Measurements from ENCODE around the gene TDRD5.

The TDRD5 gene

GRCh38 chr1:179587336-179587735 is 4.3 kb upstream of the TDRD5 start:
- no peak overlapping the region for H3K18ac ChIP-seq (ENCODE audit: low read depth in 1 of 2, low read length in 2 of 2)
- no peak overlapping the region for H4K8ac ChIP-seq (ENCODE audit: low read length)
- peaks cover 44 to 65% of the 10 kb centered on the region in 2 experiments for H3K27me3 ChIP-seq (ENCODE audit: control insufficient read depth in 1 of 2, insufficient read depth in 1 of 2, low read length in 2 of 2)
- no peak overlapping the region for H3K4ac ChIP-seq (ENCODE audit: low read depth in 1 of 2, low read length in 2 of 2)
- DNase-seq = no peak
- 85% methylated on average over 6 of the region's 6 CpGs for WGBS
- no peak overlapping the region for H3K27ac ChIP-seq (ENCODE audit: low read length, poor library complexity, severe bottlenecking)
- H3K4me3 ChIP-seq (ENCODE audit: insufficient read depth in 1 of 2, low read depth in 1 of 2, low read length in 2 of 2) = no peak overlapping the region
- H2BK120ac ChIP-seq (ENCODE audit: low read depth, low read length) = no peak overlapping the region
- no peak overlapping the region for H3K23ac ChIP-seq (ENCODE audit: low read length in 2 of 2)
- H2AK5ac ChIP-seq (ENCODE audit: low read length, severe bottlenecking) = no peak overlapping the region
- peaks cover 13% of the 10 kb centered on the region for H3K4me1 ChIP-seq (ENCODE audit: control insufficient read depth, insufficient read depth, low read depth, low read length)
- H3K9me3 ChIP-seq (ENCODE audit: control insufficient read depth, low read length) = no peaks in the 10 kb centered on the region
- no peak overlapping the region for H2BK5ac ChIP-seq (ENCODE audit: low read depth, low read length, poor library complexity, severe bottlenecking)
- H3K4me2 ChIP-seq (ENCODE audit: low read length, poor library complexity, severe bottlenecking) = no peak overlapping the region
- H4K91ac ChIP-seq (ENCODE audit: low read length) = no peak overlapping the region
- no peaks in the 10 kb centered on the region for H3K36me3 ChIP-seq (ENCODE audit: control insufficient read depth in 1 of 2, insufficient read depth in 2 of 2, low read depth in 1 of 2, low read length in 2 of 2)
- H2BK12ac ChIP-seq (ENCODE audit: low read length in 2 of 2) = no peak overlapping the region
- H3K14ac ChIP-seq (ENCODE audit: low read length in 2 of 2) = no peak overlapping the region
- H2AFZ ChIP-seq (ENCODE audit: low read depth, low read length) = no peak overlapping the region
- no peak overlapping the region for H2BK15ac ChIP-seq (ENCODE audit: low read depth, poor library complexity, severe bottlenecking)
- no peak overlapping the region for H3K9ac ChIP-seq (ENCODE audit: low read length)
- H3K79me1 ChIP-seq (replicated peaks; ENCODE audit: low read length, poor library complexity, severe bottlenecking) = no peaks in the 10 kb centered on the region

GRCh38 chr1:179588425-179589024 is 3.1 kb upstream of the TDRD5 start:
- no peak overlapping the region for H4K8ac ChIP-seq (ENCODE audit: low read length)
- H4K91ac ChIP-seq (ENCODE audit: low read length) = peak overlapping the region; percentile 28
- no peak overlapping the region for H2BK120ac ChIP-seq (ENCODE audit: low read depth, low read length)
- no peak overlapping the region for H2AFZ ChIP-seq (ENCODE audit: low read depth, low read length)
- no peak overlapping the region for H2BK15ac ChIP-seq (ENCODE audit: low read depth, poor library complexity, severe bottlenecking)
- H2BK5ac ChIP-seq (ENCODE audit: low read depth, low read length, poor library complexity, severe bottlenecking) = no peak overlapping the region
- WGBS = 89% methylated on average over 18 of the region's 18 CpGs
- no peaks in the 10 kb centered on the region for H3K36me3 ChIP-seq (ENCODE audit: control insufficient read depth in 1 of 2, insufficient read depth in 2 of 2, low read depth in 1 of 2, low read length in 2 of 2)
- no peak overlapping the region for H2BK12ac ChIP-seq (ENCODE audit: low read length in 2 of 2)
- no peak overlapping the region for H2AK5ac ChIP-seq (ENCODE audit: low read length, severe bottlenecking)
- H3K27ac ChIP-seq (ENCODE audit: low read length, poor library complexity, severe bottlenecking) = no peak overlapping the region
- H3K27me3 ChIP-seq (ENCODE audit: control insufficient read depth in 1 of 2, insufficient read depth in 1 of 2, low read length in 2 of 2) = peaks cover 53 to 71% of the 10 kb centered on the region in 2 experiments
- H3K14ac ChIP-seq (ENCODE audit: low read length in 2 of 2) = no peak overlapping the region
- no peak overlapping the region for H3K23ac ChIP-seq (ENCODE audit: low read length in 2 of 2)
- H3K4me3 ChIP-seq (ENCODE audit: insufficient read depth in 1 of 2, low read depth in 1 of 2, low read length in 2 of 2) = no peak overlapping the region
- H3K79me1 ChIP-seq (replicated peaks; ENCODE audit: low read length, poor library complexity, severe bottlenecking) = no peaks in the 10 kb centered on the region
- no peak overlapping the region for H3K18ac ChIP-seq (ENCODE audit: low read depth in 1 of 2, low read length in 2 of 2)
- H3K4ac ChIP-seq (ENCODE audit: low read depth in 1 of 2, low read length in 2 of 2) = no peak overlapping the region
- no peak overlapping the region for H3K4me2 ChIP-seq (ENCODE audit: low read length, poor library complexity, severe bottlenecking)
- peaks cover 13% of the 10 kb centered on the region for H3K4me1 ChIP-seq (ENCODE audit: control insufficient read depth, insufficient read depth, low read depth, low read length)
- no peaks in the 10 kb centered on the region for H3K9me3 ChIP-seq (ENCODE audit: control insufficient read depth, low read length)
- DNase-seq = no peak
- H3K9ac ChIP-seq (ENCODE audit: low read length) = no peak overlapping the region

DNA sequence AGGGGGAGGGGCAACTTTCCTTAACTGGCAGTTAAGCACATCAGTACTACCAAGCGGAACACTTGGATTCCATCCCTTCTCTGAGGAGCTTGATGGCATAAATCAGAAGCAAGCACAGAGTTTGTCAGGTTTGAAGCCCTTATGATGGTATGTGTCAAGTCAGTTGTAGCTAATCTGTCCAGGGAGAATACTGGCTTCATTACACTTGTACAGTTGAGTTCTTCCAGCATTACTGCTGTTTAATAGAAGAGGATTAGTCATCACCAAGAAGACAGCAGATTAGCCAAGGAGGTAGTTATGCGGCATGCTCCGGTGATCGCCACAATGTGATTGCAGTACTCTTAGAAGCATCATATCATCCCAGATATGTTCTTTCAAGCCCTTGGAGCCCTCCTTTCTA is 2.1 kb upstream of the TDRD5 start:
- peaks cover 51 to 76% of the 10 kb centered on the region in 2 experiments for H3K27me3 ChIP-seq (ENCODE audit: control insufficient read depth in 1 of 2, insufficient read depth in 1 of 2, low read length in 2 of 2)
- no peak overlapping the region for H3K4ac ChIP-seq (ENCODE audit: low read depth in 1 of 2, low read length in 2 of 2)
- H4K91ac ChIP-seq (ENCODE audit: low read length) = no peak overlapping the region
- H4K8ac ChIP-seq (ENCODE audit: low read length) = no peak overlapping the region
- H2BK5ac ChIP-seq (ENCODE audit: low read depth, low read length, poor library complexity, severe bottlenecking) = no peak overlapping the region
- 100% methylated on average over 4 of the region's 4 CpGs for WGBS
- peaks cover 13% of the 10 kb centered on the region for H3K4me1 ChIP-seq (ENCODE audit: control insufficient read depth, insufficient read depth, low read depth, low read length)
- no peaks in the 10 kb centered on the region for H3K79me1 ChIP-seq (replicated peaks; ENCODE audit: low read length, poor library complexity, severe bottlenecking)
- H2AFZ ChIP-seq (ENCODE audit: low read depth, low read length) = no peak overlapping the region
- no peak overlapping the region for H3K4me3 ChIP-seq (ENCODE audit: insufficient read depth in 1 of 2, low read depth in 1 of 2, low read length in 2 of 2)
- H2BK12ac ChIP-seq (ENCODE audit: low read length in 2 of 2) = no peak overlapping the region
- H3K4me2 ChIP-seq (ENCODE audit: low read length, poor library complexity, severe bottlenecking) = no peak overlapping the region
- no peak overlapping the region for H3K27ac ChIP-seq (ENCODE audit: low read length, poor library complexity, severe bottlenecking)
- H3K9me3 ChIP-seq (ENCODE audit: control insufficient read depth, low read length) = no peaks in the 10 kb centered on the region
- no peak overlapping the region for H3K23ac ChIP-seq (ENCODE audit: low read length in 2 of 2)
- no peak overlapping the region for H3K14ac ChIP-seq (ENCODE audit: low read length in 2 of 2)
- H2AK5ac ChIP-seq (ENCODE audit: low read length, severe bottlenecking) = no peak overlapping the region
- no peaks in the 10 kb centered on the region for H3K36me3 ChIP-seq (ENCODE audit: control insufficient read depth in 1 of 2, insufficient read depth in 2 of 2, low read depth in 1 of 2, low read length in 2 of 2)
- no peak overlapping the region for H2BK15ac ChIP-seq (ENCODE audit: low read depth, poor library complexity, severe bottlenecking)
- no peak overlapping the region for H3K9ac ChIP-seq (ENCODE audit: low read length)
- no peak for DNase-seq
- no peak overlapping the region for H2BK120ac ChIP-seq (ENCODE audit: low read depth, low read length)
- no peak overlapping the region for H3K18ac ChIP-seq (ENCODE audit: low read depth in 1 of 2, low read length in 2 of 2)

GRCh38 chr1:179590671-179591070 is 961 bp upstream of the TDRD5 start:
- 84% methylated on average over 7 of the region's 11 CpGs for WGBS
- H2AFZ ChIP-seq (ENCODE audit: low read depth, low read length) = no peak overlapping the region
- no peak overlapping the region for H3K4ac ChIP-seq (ENCODE audit: low read depth in 1 of 2, low read length in 2 of 2)
- DNase-seq = no peak
- H3K4me1 ChIP-seq (ENCODE audit: control insufficient read depth, insufficient read depth, low read depth, low read length) = peaks cover 13% of the 10 kb centered on the region
- H3K23ac ChIP-seq (ENCODE audit: low read length in 2 of 2) = no peak overlapping the region
- no peak overlapping the region for H2AK5ac ChIP-seq (ENCODE audit: low read length, severe bottlenecking)
- H3K36me3 ChIP-seq (ENCODE audit: control insufficient read depth in 1 of 2, insufficient read depth in 2 of 2, low read depth in 1 of 2, low read length in 2 of 2) = no peaks in the 10 kb centered on the region
- H3K27ac ChIP-seq (ENCODE audit: low read length, poor library complexity, severe bottlenecking) = no peak overlapping the region
- no peak overlapping the region for H4K91ac ChIP-seq (ENCODE audit: low read length)
- H2BK5ac ChIP-seq (ENCODE audit: low read depth, low read length, poor library complexity, severe bottlenecking) = no peak overlapping the region
- H3K4me2 ChIP-seq (ENCODE audit: low read length, poor library complexity, severe bottlenecking) = no peak overlapping the region
- H3K14ac ChIP-seq (ENCODE audit: low read length in 2 of 2) = no peak overlapping the region
- H2BK15ac ChIP-seq (ENCODE audit: low read depth, poor library complexity, severe bottlenecking) = no peak overlapping the region
- no peak overlapping the region for H3K4me3 ChIP-seq (ENCODE audit: insufficient read depth in 1 of 2, low read depth in 1 of 2, low read length in 2 of 2)
- H3K27me3 ChIP-seq (ENCODE audit: control insufficient read depth in 1 of 2, insufficient read depth in 1 of 2, low read length in 2 of 2) = peaks cover 47 to 70% of the 10 kb centered on the region in 2 experiments
- H4K8ac ChIP-seq (ENCODE audit: low read length) = no peak overlapping the region
- no peak overlapping the region for H3K18ac ChIP-seq (ENCODE audit: low read depth in 1 of 2, low read length in 2 of 2)
- H3K9me3 ChIP-seq (ENCODE audit: control insufficient read depth, low read length) = no peaks in the 10 kb centered on the region
- no peak overlapping the region for H3K9ac ChIP-seq (ENCODE audit: low read length)
- no peak overlapping the region for H2BK12ac ChIP-seq (ENCODE audit: low read length in 2 of 2)
- no peaks in the 10 kb centered on the region for H3K79me1 ChIP-seq (replicated peaks; ENCODE audit: low read length, poor library complexity, severe bottlenecking)
- H2BK120ac ChIP-seq (ENCODE audit: low read depth, low read length) = no peak overlapping the region
